Activated CD4-positive, alpha-beta T cell treated with anti-CD3 and anti-CD28 coated beads for 36 hours (primary cell): ENCODE results near the gene COQ6. TPM values are rescaled to one million over a fixed set of nuclear protein-coding genes. Genes with fewer than 3 reads are reported as not detected.

Experiments used
- total RNA-seq, 2 experiments: library from RNA; stranded (reverse); gene quantifications; one replicate each; pipeline ENCODE4 v1.2.3, GENCODE V29; 2021

COQ6 gene
- total RNA-seq, 2 experiments from 2014 or later, result 14.1 to 17.0 TPM

Other genes with a start within 250 kb of the COQ6 start
- gene PNMA1, start 235.9 kb upstream of the COQ6 start, total RNA-seq, result 10 to 100 TPM; 23.2 to 28.8 TPM
- 10 to 100 TPM; 12.6 to 14.3 TPM for gene PTGR2, start 98.5 kb upstream of the COQ6 start, total RNA-seq
- gene ZNF410, start 63.4 kb upstream of the COQ6 start, total RNA-seq, result 10 to 100 TPM; 58.6 to 66.2 TPM
- 1 to 10 TPM; 1.2 to 1.4 TPM for gene FAM161B, start 208 bp upstream of the COQ6 start, total RNA-seq
- gene ENTPD5, start 69.0 kb downstream of the COQ6 start, total RNA-seq, result 10 to 100 TPM in 1 of 2 experiments, 1 to 10 TPM in 1; 8.7 to 10.0 TPM
- 1 to 10 TPM; 1.9 to 2.1 TPM for gene BBOF1, start 69.0 kb downstream of the COQ6 start, total RNA-seq
- 10 to 100 TPM; 17.2 to 24.6 TPM for gene ALDH6A1, start 134.2 kb downstream of the COQ6 start, total RNA-seq
- 10 to 100 TPM; 10.3 to 13.2 TPM for gene LIN52, start 134.7 kb downstream of the COQ6 start, total RNA-seq